K562 (cell line): ENCODE measurements around the gene VWA5B1. TPM values are rescaled to one million over a fixed set of nuclear protein-coding genes. Genes with fewer than 3 reads are reported as not detected.

Experiments
- ATAC-seq: fragments of 200-7000 bp; cut with Tn5 transposase; 3 replicates; pipeline ENCODE4 v1.9.1; 2020; ENCODE audit warnings: moderate library complexity
- BruUV-seq: library from RNA; stranded (reverse); fragments of 400-500 nt; replicated peaks from 2 replicates; lab custom pipeline; 2021; lab: Mats Ljungman, UMichigan
- CTCF ChIA-PET: fragments of 300-600 bp; formaldehyde crosslinking; extraction: SDS; loops from one replicate; lab custom pipeline; 2021; ENCODE audit warnings: low intra/inter-chr PET ratio; lab: Yijun Ruan, JAX
- POLR2A ChIA-PET: fragments of 300-600, 350-650 bp; sonication (Branson Sonifier 250); formaldehyde crosslinking; extraction: SDS; loops from one replicate; lab custom pipeline; 2021; ENCODE audit warnings: antibody characterized with exemption, inconsistent platforms; lab: Yijun Ruan, JAX
- DNase-seq, 4 experiments: peaks; one replicate each; pipeline versions ENCODE4 v3.0.0 to v3.0.0-alpha.2; 2011 to 2018; ENCODE audit warnings: low spot score in 3 of 4, mixed read lengths in 3 of 4; ENCODE audit errors: extremely low read depth in 1 of 4
- FAIRE-seq: peaks from 2 replicates; lab custom pipeline; 2011; peaks lifted over from hg19 to GRCh38; lab: Jason Lieb, UNC
- H2AFZ ChIP-seq: 2 replicates; pipeline ENCODE4 v1.6.0; 2011; ENCODE audit warnings: low read depth, low read length, control low read depth, inconsistent platforms
- H3K27ac ChIP-seq: fragments of 200-600 bp; 3 replicates; pipeline ENCODE4 v1.8.0; 2011; ENCODE audit warnings: low read depth, mild to moderate bottlenecking, control low read depth, inconsistent platforms, low read length, moderate library complexity, mixed read lengths; ENCODE audit errors: extremely low read depth
- H3K27me3 ChIP-seq, 2 experiments: fragments of 300-600 bp in 1 of 2; 2 replicates in 1 of 2; 3 replicates in 1 of 2; pipeline versions ENCODE4 v1.6.0 to v1.8.0; 2011; ENCODE audit warnings: inconsistent platforms in 2 of 2, low read length in 2 of 2, mild to moderate bottlenecking in 1 of 2, mixed read lengths in 1 of 2, moderate library complexity in 1 of 2; ENCODE audit not compliant: control insufficient read depth in 2 of 2, insufficient read depth in 2 of 2
- H3K36me3 ChIP-seq: fragments of 300-600 bp; 3 replicates; pipeline ENCODE4 v1.8.0; 2011; ENCODE audit warnings: mild to moderate bottlenecking, low read length, inconsistent platforms; ENCODE audit not compliant: control insufficient read depth, insufficient read depth
- H3K4me1 ChIP-seq, 2 experiments: fragments of 200-600 bp in 1 of 2; replicated peaks in 1 of 2; 2 replicates in 1 of 2; 3 replicates in 1 of 2; pipeline versions ENCODE4 v1.5.1 to v1.8.0; 2011; ENCODE audit warnings: inconsistent platforms in 2 of 2, low read length in 2 of 2, mild to moderate bottlenecking in 1 of 2, mixed read lengths in 1 of 2, moderate library complexity in 1 of 2; ENCODE audit not compliant: control insufficient read depth in 2 of 2, insufficient read depth in 2 of 2
- H3K4me2 ChIP-seq: 2 replicates; pipeline ENCODE4 v1.6.1; 2011; ENCODE audit warnings: low read length, control low read depth, inconsistent platforms, mixed read lengths; ENCODE audit not compliant: insufficient read depth
- H3K4me3 ChIP-seq: fragments of 200-600 bp; sonication (generic), shearing (Covaris generic); 2 replicates; pipeline ENCODE4 v1.5.1; 2016; ENCODE audit warnings: control low read depth, inconsistent platforms
- H3K79me2 ChIP-seq: fragments of 200-600 bp; 3 replicates; pipeline ENCODE4 v1.8.0; 2011; ENCODE audit warnings: low read length, inconsistent platforms; ENCODE audit not compliant: control insufficient read depth, insufficient read depth
- H3K9ac ChIP-seq, 2 experiments: 2 replicates each; pipeline versions ENCODE4 v1.6.0 to v1.6.1; 2011; ENCODE audit warnings: low read depth in 2 of 2, low read length in 2 of 2, control low read depth in 1 of 2, inconsistent platforms in 1 of 2, mild to moderate bottlenecking in 1 of 2, mixed read lengths in 1 of 2; ENCODE audit not compliant: insufficient read depth in 1 of 2
- H3K9me1 ChIP-seq: one replicate; pipeline ENCODE4 v1.6.0; 2011; ENCODE audit warnings: inconsistent platforms, mild to moderate bottlenecking, low read length, moderate library complexity; ENCODE audit not compliant: control insufficient read depth, insufficient read depth
- H3K9me3 ChIP-seq: replicated peaks from 2 replicates; pipeline ENCODE4 v1.5.1; 2011; ENCODE audit warnings: low read depth, low read length, inconsistent platforms; ENCODE audit not compliant: control insufficient read depth, insufficient read depth
- H4K20me1 ChIP-seq: replicated peaks from 2 replicates; pipeline ENCODE4 v1.6.1; 2011; ENCODE audit warnings: low read length, inconsistent platforms, mixed read lengths; ENCODE audit not compliant: control insufficient read depth, insufficient read depth
- ATF1 ChIP-seq, 2 experiments: fragments of 450-650 bp in 1 of 2; IDR thresholded peaks; 2 replicates each; pipeline ENCODE4 v1.6.1; 2016; ENCODE audit warnings: missing compliant biosample characterization in 1 of 2, missing genetic modification characterization in 1 of 2
- CREM ChIP-seq: IDR thresholded peaks from 2 replicates; pipeline ENCODE4 v1.6.1; 2014; ENCODE audit warnings: antibody characterized with exemption, low read depth
- HNRNPK ChIP-seq: fragments of 200-400 bp; formaldehyde crosslinking; IDR thresholded peaks from one replicate; pipeline ENCODE4 v1.6.1; 2018; ENCODE audit warnings: mild to moderate bottlenecking, low read depth, low read length; ENCODE audit not compliant: poor library complexity, severe bottlenecking
- PHB2 ChIP-seq: fragments of 450-650 bp; IDR thresholded peaks from 2 replicates; pipeline ENCODE4 v1.6.1; 2017; ENCODE audit warnings: low read depth
- PRMT5 ChIP-seq: sonication (generic); formaldehyde crosslinking; IDR thresholded peaks from 2 replicates; pipeline ENCODE4 v1.5.0; 2020; ENCODE audit warnings: missing genetic modification reagents
- SFPQ ChIP-seq: fragments of 200-400 bp; formaldehyde crosslinking; IDR thresholded peaks from 2 replicates; pipeline ENCODE4 v1.6.1; 2017; ENCODE audit warnings: mild to moderate bottlenecking, low read depth, low read length, moderate library complexity
- SMARCB1 ChIP-seq: IDR thresholded peaks from 2 replicates; pipeline ENCODE4 v1.6.1; 2011; ENCODE audit warnings: improper control_type of control experiment, low read depth; ENCODE audit not compliant: insufficient read length
- SRSF1 ChIP-seq: fragments of 200-400 bp; formaldehyde crosslinking; IDR thresholded peaks from 2 replicates; pipeline ENCODE4 v1.6.1; 2017; ENCODE audit warnings: mild to moderate bottlenecking, low read depth, low read length, moderate library complexity
- ZBTB11 ChIP-seq, 3 experiments: fragments of 200-800 bp in 1 of 3; fragments of 250-450 bp in 1 of 3; fragments of 450-650 bp in 1 of 3; sonication (Bioruptor Pico) in 1 of 3; sonication (Bioruptor generic) in 1 of 3; formaldehyde crosslinking in 1 of 3; IDR thresholded peaks; 2 replicates each; pipeline versions ENCODE4 v1.6.1 to v1.8.0; 2016 to 2022; ENCODE audit warnings: mild to moderate bottlenecking in 2 of 3, missing genetic modification characterization in 2 of 3, missing compliant biosample characterization in 1 of 3, moderate library complexity in 1 of 3
- ZNF12 ChIP-seq: sonication (generic); formaldehyde crosslinking; IDR thresholded peaks from 2 replicates; pipeline ENCODE4 v1.4.0; 2020; ENCODE audit warnings: mild to moderate bottlenecking, missing genetic modification reagents
- WGBS: fragments of 100-300 bp; shearing (Covaris generic); methylation state at CpG from one replicate; pipeline ENCODE4 v1.1.6; 2016; ENCODE audit warnings: low coverage, mixed read lengths; ENCODE audit not compliant: insufficient coverage; ENCODE audit errors: missing lambda C conversion rate; 5-methylcytosine and 5-hydroxymethylcytosine counted together
- in situ Hi-C: fragments of 300-500 bp; cut with MboI; formaldehyde crosslinking; loops from 4 replicates; pipeline ENCODE4 v1.15.0; 2018; ENCODE audit warnings: inconsistent platforms, mixed read lengths
- intact Hi-C: fragments of 100-400 bp; cut with micrococcal nuclease; formaldehyde crosslinking; loops from 2 replicates; pipeline ENCODE4 v1.14.2; 2022
- polyA plus RNA-seq, 8 experiments: library from polyadenylated mRNA; depleted of rRNA in 4 of 8; stranded (reverse) in 5 of 8; unstranded in 3 of 8; fragments of >200 nt; fragmentation: Nextera tagmentation in 2 of 8; fragmentation: Illumina TruSeq in 1 of 8; extraction: Ambion mirVana in 2 of 8; extraction: Trizol in 1 of 8; gene quantifications; 2 replicates each; pipeline versions ENCODE4 v1.2.1 to v1.2.3, GENCODE V29; 2011 to 2014; ENCODE audit warnings: inconsistent platforms in 1 of 8, missing spikeins in 1 of 8
- total RNA-seq, 7 experiments: library from RNA; depleted of rRNA in 6 of 7; stranded (reverse); fragments of >200 nt in 6 of 7; fragmentation: Illumina TruSeq in 2 of 7; extraction: Trizol in 2 of 7; gene quantifications; 2 replicates each; pipeline versions ENCODE4 v1.2.1 to v1.2.3, GENCODE V29; 2011 to 2021; ENCODE audit warnings: low replicate concordance in 1 of 7
- TF ChIP-seq, protein P1 (sequence below): fragments of 250-450 bp; sonication (Bioruptor Pico); IDR thresholded peaks from 2 replicates; pipeline ENCODE4 v1.4.0; 2020; ENCODE audit warnings: mild to moderate bottlenecking, moderate library complexity, borderline replicate concordance

The VWA5B1 gene
- total and polyA plus RNA-seq, 9 of the 15 experiments (the other 6 are each of a cell fraction or from before 2014, with no cell fraction given), result not detected

DNA sequence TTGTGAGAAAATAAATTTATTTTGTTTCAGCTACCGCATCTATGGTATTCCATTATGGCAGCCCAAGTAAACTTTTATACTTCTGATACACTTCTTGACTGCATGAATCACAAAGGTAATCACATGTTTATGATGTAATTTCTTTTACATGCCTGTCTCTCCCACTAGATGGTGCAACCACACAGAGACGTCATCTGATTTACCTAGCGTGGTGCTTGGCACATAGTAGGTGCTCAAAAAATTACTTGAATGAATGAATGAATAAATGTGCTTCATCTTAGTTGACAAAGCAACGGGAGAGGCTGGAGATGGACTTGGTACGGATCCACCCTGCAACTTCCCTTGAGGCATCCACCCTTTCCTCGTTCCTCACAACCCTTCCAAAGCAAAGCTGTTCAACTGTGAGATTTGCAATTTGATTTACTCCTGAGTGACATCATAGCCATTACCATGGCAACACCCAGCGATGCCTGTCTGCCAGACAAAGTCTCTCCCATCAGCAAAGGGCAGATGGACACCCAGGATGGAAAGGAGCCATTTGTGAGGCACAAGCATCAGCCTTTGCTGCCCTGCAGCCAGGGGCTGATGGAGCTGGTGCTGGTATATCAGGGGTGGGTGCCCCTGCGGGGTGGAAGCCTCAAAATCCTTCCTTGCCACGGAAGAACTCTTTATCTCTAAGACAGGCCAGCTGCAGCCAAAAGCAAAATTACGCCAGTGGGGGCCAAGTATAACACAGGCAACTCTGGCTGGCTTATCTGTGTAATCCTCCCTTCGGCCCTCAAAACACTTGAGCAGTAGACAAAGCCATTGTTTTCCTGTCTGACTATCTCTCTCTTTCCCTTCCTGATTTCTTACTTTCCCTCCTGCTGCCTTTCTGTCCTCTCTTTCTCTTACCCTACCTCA is 18.9 kb upstream of the VWA5B1 start:
- POLR2A ChIA-PET, result no interaction called here
- no peak overlapping the region for H2AFZ ChIP-seq
- H3K9ac ChIP-seq, result no peak overlapping the region
- H3K36me3 ChIP-seq, result no peaks in the 10 kb centered on the region
- H3K27me3 ChIP-seq, result peaks cover 7 to 29% of the 10 kb centered on the region in 2 experiments; a peak in 3 of 5 replicates
- H3K4me1 ChIP-seq, result no peaks in the 10 kb centered on the region
- FAIRE-seq, result no peak
- in situ Hi-C loops (no loop called here), intact Hi-C loops (no loop called here)
- no peak overlapping the region for H3K27ac ChIP-seq
- 2% methylated on average over 11 of the region's 11 CpGs for WGBS
- CTCF ChIA-PET, result no interaction called here
- no peak for ATAC-seq
- DNase-seq, result no peak
- BruUV-seq, result no TSS peak
- no peaks in the 10 kb centered on the region for H3K9me1 ChIP-seq
- H4K20me1 ChIP-seq, result no peaks in the 10 kb centered on the region
- no peak overlapping the region for H3K4me2 ChIP-seq
- no peaks in the 10 kb centered on the region for H3K79me2 ChIP-seq
- H3K9me3 ChIP-seq, result no peaks in the 10 kb centered on the region
- H3K4me3 ChIP-seq, result no peak overlapping the region
- TF ChIP-seq PRMT5 (CRISPR knock-in tag) (no peak), ZNF12 (CRISPR knock-in tag) (no peak), ZBTB11 (CRISPR knock-in tag; IDR thresholded peaks at IDR 0.05) (no peak), HNRNPK (no peak), SFPQ (no peak), CREM (0 out of 2 replicates have a peak, but pooled peaks have one; percentile 28), SRSF1 (no peak), ATF1 (CRISPR knock-in tag; IDR thresholded peaks at IDR 0.05) (no peak), ATF1 (tag; IDR thresholded peaks at IDR 0.05) (peak; percentile 59), PHB2 (no peak), SMARCB1 (no peak)
- TF ChIP-seq, protein P1, sequence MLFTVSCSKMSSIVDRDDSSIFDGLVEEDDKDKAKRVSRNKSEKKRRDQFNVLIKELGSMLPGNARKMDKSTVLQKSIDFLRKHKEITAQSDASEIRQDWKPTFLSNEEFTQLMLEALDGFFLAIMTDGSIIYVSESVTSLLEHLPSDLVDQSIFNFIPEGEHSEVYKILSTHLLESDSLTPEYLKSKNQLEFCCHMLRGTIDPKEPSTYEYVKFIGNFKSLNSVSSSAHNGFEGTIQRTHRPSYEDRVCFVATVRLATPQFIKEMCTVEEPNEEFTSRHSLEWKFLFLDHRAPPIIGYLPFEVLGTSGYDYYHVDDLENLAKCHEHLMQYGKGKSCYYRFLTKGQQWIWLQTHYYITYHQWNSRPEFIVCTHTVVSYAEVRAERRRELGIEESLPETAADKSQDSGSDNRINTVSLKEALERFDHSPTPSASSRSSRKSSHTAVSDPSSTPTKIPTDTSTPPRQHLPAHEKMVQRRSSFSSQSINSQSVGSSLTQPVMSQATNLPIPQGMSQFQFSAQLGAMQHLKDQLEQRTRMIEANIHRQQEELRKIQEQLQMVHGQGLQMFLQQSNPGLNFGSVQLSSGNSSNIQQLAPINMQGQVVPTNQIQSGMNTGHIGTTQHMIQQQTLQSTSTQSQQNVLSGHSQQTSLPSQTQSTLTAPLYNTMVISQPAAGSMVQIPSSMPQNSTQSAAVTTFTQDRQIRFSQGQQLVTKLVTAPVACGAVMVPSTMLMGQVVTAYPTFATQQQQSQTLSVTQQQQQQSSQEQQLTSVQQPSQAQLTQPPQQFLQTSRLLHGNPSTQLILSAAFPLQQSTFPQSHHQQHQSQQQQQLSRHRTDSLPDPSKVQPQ (CRISPR knock-in tag), result no peak
